ENCODE data around the gene CD8B. TPM values are rescaled to one million over a fixed set of nuclear protein-coding genes. Genes with fewer than 3 reads are reported as not detected.
"Not testable (repeated sequence)": the region's sequence is repeated elsewhere in the genome, so short reads cannot be mapped to it uniquely, and the experiment has no call there.

The CD8B gene
- total and polyA plus RNA-seq, 2 experiments from 2014 or later, result 0.31 to 0.63 TPM

- H3K36me3 ChIP-seq (ENCODE audit: insufficient read depth); H3K79me2 ChIP-seq (replicated peaks; ENCODE audit: insufficient read depth); H3K36me3 Mint-ChIP-seq (ENCODE audit: low read depth); H3K9me3 Mint-ChIP-seq; H3F3A ChIP-seq (replicated peaks; ENCODE audit: low read depth); H3K27me3 ChIP-seq (ENCODE audit: insufficient read depth); H3K27ac ChIP-seq (ENCODE audit: low read depth); H3K9me2 ChIP-seq (ENCODE audit: insufficient read depth); H3K27ac Mint-ChIP-seq; H3K4me3 ChIP-seq; H2AFZ ChIP-seq; H3K4me1 ChIP-seq (ENCODE audit: insufficient read depth); H3K4me2 ChIP-seq; DNase-seq (ENCODE audit: low spot score); H4K20me1 ChIP-seq (replicated peaks; ENCODE audit: insufficient read depth): not testable (repeated sequence)
- Mint-ChIP-seq H3K4me3 (peak overlapping the region; percentile 32; the same call in 1 of the 3 replicates), H3K27me3 (ENCODE audit: insufficient read depth, low read depth, poor library complexity) (peaks cover 11% of the 10 kb centered on the region), H3K4me1 (peaks cover 21% of the 10 kb centered on the region)
- ATAC-seq, result peak; percentile 41
These were observed 21.7 kb downstream of the CD8B start for GRCh38 chr2:86839871-86840548.

GRCh38 chr2:86839455-86839854 lies 22.2 kb downstream of the CD8B start:
- not testable (repeated sequence) for H3K9me2 ChIP-seq (ENCODE audit: insufficient read depth); H3K27ac Mint-ChIP-seq; H3K4me2 ChIP-seq; H3K36me3 ChIP-seq (ENCODE audit: insufficient read depth); H3F3A ChIP-seq (replicated peaks; ENCODE audit: low read depth); H3K9me3 Mint-ChIP-seq; H3K36me3 Mint-ChIP-seq (ENCODE audit: low read depth); H3K4me1 ChIP-seq (ENCODE audit: insufficient read depth); H3K27me3 ChIP-seq (ENCODE audit: insufficient read depth); H2AFZ ChIP-seq; DNase-seq (ENCODE audit: low spot score); H3K4me3 Mint-ChIP-seq; H3K4me3 ChIP-seq; H3K27ac ChIP-seq (ENCODE audit: low read depth); H3K79me2 ChIP-seq (replicated peaks; ENCODE audit: insufficient read depth); H4K20me1 ChIP-seq (replicated peaks; ENCODE audit: insufficient read depth)
- peaks cover 21% of the 10 kb centered on the region for H3K4me1 Mint-ChIP-seq
- ATAC-seq, result peak; percentile 49
- peaks cover 11% of the 10 kb centered on the region for H3K27me3 Mint-ChIP-seq (ENCODE audit: insufficient read depth, low read depth, poor library complexity)

GRCh38 chr2:86837714-86838113 lies 24.0 kb downstream of the CD8B start:
- not testable (repeated sequence) for H3K27ac Mint-ChIP-seq; H3K4me1 ChIP-seq (ENCODE audit: insufficient read depth); H4K20me1 ChIP-seq (replicated peaks; ENCODE audit: insufficient read depth); DNase-seq (ENCODE audit: low spot score); H3F3A ChIP-seq (replicated peaks; ENCODE audit: low read depth); H3K9me3 Mint-ChIP-seq; H2AFZ ChIP-seq; H3K4me3 ChIP-seq; H3K9me2 ChIP-seq (ENCODE audit: insufficient read depth); H3K36me3 Mint-ChIP-seq (ENCODE audit: low read depth); H3K4me3 Mint-ChIP-seq; H3K36me3 ChIP-seq (ENCODE audit: insufficient read depth); H3K79me2 ChIP-seq (replicated peaks; ENCODE audit: insufficient read depth); H3K27ac ChIP-seq (ENCODE audit: low read depth); H3K27me3 ChIP-seq (ENCODE audit: insufficient read depth)
- peak overlapping the region; percentile 48; the same call in 1 of the 2 replicates for H3K4me2 ChIP-seq
- Mint-ChIP-seq H3K27me3 (ENCODE audit: insufficient read depth, low read depth, poor library complexity) (peaks cover 12% of the 10 kb centered on the region), H3K4me1 (peaks cover 21% of the 10 kb centered on the region)
- ATAC-seq, result peak; percentile 22

- not testable (repeated sequence) for H3K9me3 Mint-ChIP-seq; H3K4me3 ChIP-seq; H3K4me3 Mint-ChIP-seq; H3K36me3 Mint-ChIP-seq (ENCODE audit: low read depth); H3F3A ChIP-seq (replicated peaks; ENCODE audit: low read depth); ATAC-seq; H2AFZ ChIP-seq; H3K79me2 ChIP-seq (replicated peaks; ENCODE audit: insufficient read depth); H3K27ac Mint-ChIP-seq; H3K27me3 ChIP-seq (ENCODE audit: insufficient read depth); H3K36me3 ChIP-seq (ENCODE audit: insufficient read depth); H3K9me2 ChIP-seq (ENCODE audit: insufficient read depth); H3K4me2 ChIP-seq; H3K4me1 ChIP-seq (ENCODE audit: insufficient read depth); H4K20me1 ChIP-seq (replicated peaks; ENCODE audit: insufficient read depth); H3K27ac ChIP-seq (ENCODE audit: low read depth); DNase-seq (ENCODE audit: low spot score)
- peaks cover 22% of the 10 kb centered on the region for H3K4me1 Mint-ChIP-seq
- peaks cover 12% of the 10 kb centered on the region for H3K27me3 Mint-ChIP-seq (ENCODE audit: insufficient read depth, low read depth, poor library complexity)
These were observed 24.6 kb downstream of the CD8B start for GRCh38 chr2:86836915-86837695.

- H3K27me3 Mint-ChIP-seq (ENCODE audit: insufficient read depth, low read depth, poor library complexity), result peaks cover 18% of the 10 kb centered on the region
- not testable (repeated sequence) for H3K9me3 Mint-ChIP-seq
These were observed 26.2 kb downstream of the CD8B start for GRCh38 chr2:86835548-86835889.

More at GRCh38 chr2:86835548-86835889, 26.2 kb downstream of the CD8B start:
- not testable (repeated sequence) for ATAC-seq; H3K36me3 Mint-ChIP-seq (ENCODE audit: low read depth); H3K27ac ChIP-seq (ENCODE audit: low read depth); H3K9me2 ChIP-seq (ENCODE audit: insufficient read depth); H3F3A ChIP-seq (replicated peaks; ENCODE audit: low read depth); H3K4me2 ChIP-seq; H3K27ac Mint-ChIP-seq; H3K4me3 Mint-ChIP-seq; DNase-seq (ENCODE audit: low spot score); H3K4me3 ChIP-seq; H3K36me3 ChIP-seq (ENCODE audit: insufficient read depth); H4K20me1 ChIP-seq (replicated peaks; ENCODE audit: insufficient read depth); H3K79me2 ChIP-seq (replicated peaks; ENCODE audit: insufficient read depth); H3K4me1 ChIP-seq (ENCODE audit: insufficient read depth); H2AFZ ChIP-seq; H3K27me3 ChIP-seq (ENCODE audit: insufficient read depth)
- H3K4me1 Mint-ChIP-seq, result peaks cover 24% of the 10 kb centered on the region

Measured in GM23338 (cell line).